MM.1S (cell line): ENCODE measurements around the gene ACTR3C.

Experiments
- DNase-seq: peaks from one replicate; pipeline ENCODE4 v3.0.0-alpha.2; 2015
- H2AFZ ChIP-seq: fragments of 300-600 bp; sonication (generic); 2 replicates; pipeline ENCODE4 v1.6.0; 2016; ENCODE audit warnings: antibody characterized with exemption, low read length
- H3F3A ChIP-seq: fragments of 300-600 bp; sonication (generic); 2 replicates; pipeline ENCODE4 v1.6.1; 2016; ENCODE audit warnings: mild to moderate bottlenecking, antibody characterized with exemption, low read length, moderate library complexity, mixed read lengths; ENCODE audit not compliant: insufficient read depth
- H3K27ac ChIP-seq: fragments of 300-600 bp; sonication (generic); 2 replicates; pipeline ENCODE4 v1.5.1; 2016; ENCODE audit warnings: mild to moderate bottlenecking, low read length
- H3K27me3 ChIP-seq: fragments of 300-600 bp; sonication (generic); replicated peaks from 2 replicates; pipeline ENCODE4 v1.6.0; 2016; ENCODE audit warnings: low read length; ENCODE audit not compliant: insufficient read depth
- H3K36me3 ChIP-seq: fragments of 300-600 bp; sonication (generic); replicated peaks from 2 replicates; pipeline ENCODE4 v1.6.1; 2016; ENCODE audit warnings: mild to moderate bottlenecking, low read length, mixed read lengths; ENCODE audit not compliant: insufficient read depth
- H3K4me1 ChIP-seq: fragments of 300-600 bp; sonication (generic); 2 replicates; pipeline ENCODE4 v1.6.1; 2016; ENCODE audit warnings: low read length, mixed read lengths
- H3K4me2 ChIP-seq: fragments of 300-600 bp; sonication (generic); 2 replicates; pipeline ENCODE4 v1.6.0; 2016; ENCODE audit warnings: low read depth, low read length
- H3K4me3 ChIP-seq: fragments of 300-600 bp; sonication (generic); 2 replicates; pipeline ENCODE4 v1.5.1; 2016; ENCODE audit warnings: low read length, mixed read lengths
- H3K79me2 ChIP-seq: fragments of 300-600 bp; sonication (generic); 2 replicates; pipeline ENCODE4 v1.6.1; 2016; ENCODE audit warnings: mixed run types, low read length, mixed read lengths
- H3K9ac ChIP-seq: fragments of 300-600 bp; sonication (generic); 2 replicates; pipeline ENCODE4 v1.6.1; 2016; ENCODE audit warnings: low read length, mixed read lengths
- H3K9me2 ChIP-seq: fragments of 300-600 bp; sonication (generic); replicated peaks from 2 replicates; pipeline ENCODE4 v1.6.1; 2016; ENCODE audit warnings: mild to moderate bottlenecking, low read length, mixed read lengths; ENCODE audit not compliant: insufficient read depth
- H3K9me3 ChIP-seq: fragments of 300-600 bp; sonication (generic); replicated peaks from 2 replicates; pipeline ENCODE4 v1.6.1; 2016; ENCODE audit warnings: mild to moderate bottlenecking, low read length, mixed read lengths; ENCODE audit not compliant: insufficient read depth
- H4K20me1 ChIP-seq: fragments of 300-600 bp; sonication (generic); 2 replicates; pipeline ENCODE4 v1.6.1; 2016; ENCODE audit warnings: mild to moderate bottlenecking, low read length, moderate library complexity, mixed read lengths; ENCODE audit not compliant: insufficient read depth
- CTCF ChIP-seq: fragments of 300-600 bp; sonication (generic); IDR thresholded peaks from 2 replicates; pipeline ENCODE4 v1.5.1; 2016; ENCODE audit warnings: antibody characterized with exemption, low read length, mixed read lengths
- EZH2 ChIP-seq: fragments of 300-600 bp; sonication (generic); optimal IDR thresholded peaks from 2 replicates; pipeline ENCODE3; 2017; ENCODE audit warnings: low read depth, mild to moderate bottlenecking, antibody characterized with exemption, low read length, mixed read lengths
- EZH2phosphoT487 ChIP-seq: fragments of 300-600 bp; sonication (generic); IDR thresholded peaks from 2 replicates; pipeline ENCODE4 v1.6.1; 2018; ENCODE audit warnings: antibody characterized with exemption, low read length

Gene ACTR3C

DNA sequence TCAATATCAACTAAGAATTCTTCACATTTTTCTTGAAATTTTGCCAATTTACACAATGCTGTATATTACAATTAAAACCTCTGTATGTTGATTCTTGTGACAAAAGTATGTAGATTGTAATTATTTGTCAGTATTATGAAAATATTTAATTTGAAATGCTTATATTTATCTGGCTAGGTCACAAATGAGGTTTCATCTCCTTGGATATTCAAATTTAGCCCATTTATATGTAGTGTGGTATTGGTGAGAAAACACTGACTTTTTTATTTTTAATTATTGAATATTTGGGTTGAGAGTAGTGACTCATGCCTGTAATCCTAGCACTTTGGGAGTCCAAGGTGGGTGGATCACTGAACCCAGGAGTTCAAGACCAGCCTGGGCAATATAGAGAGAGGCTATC is 21.0 kb upstream of the ACTR3C start:
- Histone ChIP-seq H3K36me3 (no peaks in the 10 kb centered on the region), H3K79me2 (no peaks in the 10 kb centered on the region), H4K20me1 (no peaks in the 10 kb centered on the region), H3K9me2 (no peaks in the 10 kb centered on the region), H3K4me3 (no peak overlapping the region), H3K4me2 (no peak overlapping the region), H3K4me1 (no peaks in the 10 kb centered on the region), H3K27me3 (peaks cover 2% of the 10 kb centered on the region; the same call in 1 of the 2 replicates), H3K9ac (no peak overlapping the region), H3K9me3 (no peaks in the 10 kb centered on the region), H2AFZ (no peak overlapping the region), H3K27ac (no peak overlapping the region), H3F3A (no peaks in the 10 kb centered on the region)
- DNase-seq = no peak
- TF ChIP-seq EZH2 (no peak), CTCF (no peak), EZH2phosphoT487 (no peak)

DNA sequence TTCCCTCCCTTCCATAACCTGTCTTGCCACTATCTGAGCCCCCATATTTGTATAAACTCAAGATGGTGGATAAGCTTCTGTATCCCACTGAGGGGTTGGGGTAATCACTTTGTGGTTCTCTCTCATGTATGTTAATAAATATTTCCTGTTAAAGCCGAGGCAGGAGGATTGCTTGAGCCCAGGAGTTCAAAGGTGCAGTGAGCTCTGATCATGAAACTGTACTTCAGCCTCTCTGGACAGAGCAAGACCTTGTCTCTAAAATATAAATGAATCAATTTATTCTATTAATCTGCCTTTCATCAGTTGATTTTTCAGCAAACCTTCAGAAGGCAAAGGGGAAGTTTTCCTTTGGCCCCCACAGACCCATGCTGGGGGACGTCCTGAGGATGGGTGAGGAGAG is 19.9 kb upstream of the ACTR3C start:
- Histone ChIP-seq H3K9me2 (no peaks in the 10 kb centered on the region), H3K4me1 (no peaks in the 10 kb centered on the region), H3K4me3 (no peak overlapping the region), H3K79me2 (no peaks in the 10 kb centered on the region), H3K4me2 (no peak overlapping the region), H3K27me3 (peaks cover 2% of the 10 kb centered on the region; the same call in 1 of the 2 replicates), H3K9me3 (no peaks in the 10 kb centered on the region), H3F3A (no peaks in the 10 kb centered on the region), H3K9ac (no peak overlapping the region), H3K27ac (no peak overlapping the region), H2AFZ (no peak overlapping the region), H4K20me1 (no peaks in the 10 kb centered on the region), H3K36me3 (no peaks in the 10 kb centered on the region)
- no peak for TF ChIP-seq EZH2
- TF ChIP-seq CTCF = no peak
- no peak for TF ChIP-seq EZH2phosphoT487
- DNase-seq = no peak

GRCh38 chr7:150342121-150342408 is 18.7 kb upstream of the ACTR3C start:
- no peak for DNase-seq
- no peak overlapping the region for H3K27ac ChIP-seq

More at GRCh38 chr7:150342121-150342408, 18.7 kb upstream of the ACTR3C start:
- no peak overlapping the region for H3K9ac ChIP-seq
- H3K4me1 ChIP-seq = no peaks in the 10 kb centered on the region
- no peaks in the 10 kb centered on the region for H3K9me2 ChIP-seq
- no peak overlapping the region for H2AFZ ChIP-seq
- peaks cover 2% of the 10 kb centered on the region; the same call in 1 of the 2 replicates for H3K27me3 ChIP-seq
- no peak overlapping the region for H3K4me2 ChIP-seq
- no peaks in the 10 kb centered on the region for H3K79me2 ChIP-seq
- H3K4me3 ChIP-seq = no peak overlapping the region
- H4K20me1 ChIP-seq = no peaks in the 10 kb centered on the region
- H3K36me3 ChIP-seq = no peaks in the 10 kb centered on the region
- TF ChIP-seq EZH2phosphoT487 (no peak), CTCF (no peak), EZH2 (no peak)
- no peaks in the 10 kb centered on the region for H3K9me3 ChIP-seq
- no peaks in the 10 kb centered on the region for H3F3A ChIP-seq
